EH (cell line): ENCODE data around the gene PLCD3.

Experiments used
- DNase-seq: peaks from one replicate; pipeline ENCODE4 v3.0.0-alpha.2; 2015; ENCODE audit warnings: low read depth

Gene PLCD3

GRCh38 chr17:45132320-45132571 is at the start of gene PLCD3:
PLCD3 (minus strand) TSS chr17:45132515; CDS start chr17:45132410, 105 bp downstream.
- no peak for DNase-seq

- no peak for DNase-seq
Measured at GRCh38 chr17:45177563-45177962, 45.2 kb upstream of the PLCD3 start.

- no peak for DNase-seq
Measured at GRCh38 chr17:45175759-45176115, 43.4 kb upstream of the PLCD3 start.

GRCh38 chr17:45172541-45173286 is 40.4 kb upstream of the PLCD3 start:
- peak; percentile 94 for DNase-seq

- no peak for DNase-seq
Measured at GRCh38 chr17:45172232-45172540, 39.9 kb upstream of the PLCD3 start.

GRCh38 chr17:45171338-45172231 is 39.3 kb upstream of the PLCD3 start:
- DNase-seq, result peak; percentile 66

- peak; percentile 89 for DNase-seq
Measured at GRCh38 chr17:45170931-45171337, 38.6 kb upstream of the PLCD3 start.

- DNase-seq, result no peak
Measured at GRCh38 chr17:45170280-45170930, 38.1 kb upstream of the PLCD3 start.

GRCh38 chr17:45168991-45169752 is 36.9 kb upstream of the PLCD3 start:
- no peak for DNase-seq

- DNase-seq, result no peak
Measured at GRCh38 chr17:45164734-45165269, 32.5 kb upstream of the PLCD3 start.

GRCh38 chr17:45162025-45162687 is 29.8 kb upstream of the PLCD3 start:
- DNase-seq, result no peak

- peak; percentile 99 for DNase-seq
Measured at GRCh38 chr17:45161288-45162024, 29.1 kb upstream of the PLCD3 start, which contains the start of gene HEXIM2. HEXIM2 (plus strand) TSS chr17:45161875; CDS start chr17:45162794, 919 bp downstream.

- peak; percentile 73 for DNase-seq
Measured at GRCh38 chr17:45160447-45161287, 28.4 kb upstream of the PLCD3 start.

GRCh38 chr17:45156242-45156641 is 23.9 kb upstream of the PLCD3 start:
- no peak for DNase-seq

- DNase-seq, result no peak
Measured at GRCh38 chr17:45155483-45155882, 23.2 kb upstream of the PLCD3 start.

- no peak for DNase-seq
Measured at GRCh38 chr17:45155029-45155428, 22.7 kb upstream of the PLCD3 start.

- peak; percentile 44 for DNase-seq
Measured at GRCh38 chr17:45150911-45151809, 18.8 kb upstream of the PLCD3 start.
